Measurements from ENCODE around the gene IYD.

DNA sequence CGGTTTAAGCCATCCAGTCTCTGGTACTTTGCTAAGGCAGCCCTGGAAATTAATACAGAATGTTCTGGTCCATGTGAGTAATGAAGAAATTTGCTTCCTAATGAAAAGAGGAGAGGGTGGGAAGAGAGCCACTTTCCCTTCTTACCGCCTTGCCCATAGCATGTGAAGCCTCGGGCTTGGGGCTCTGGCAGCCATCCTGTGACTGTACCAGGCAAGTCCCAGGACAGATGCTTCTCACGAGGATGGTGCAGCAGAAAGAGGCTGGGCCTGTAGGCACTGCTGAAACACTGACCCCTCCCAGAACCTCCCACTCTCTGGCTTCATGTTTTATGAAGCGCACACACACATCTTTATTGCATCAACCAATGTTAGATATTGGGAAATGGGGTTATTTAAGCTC is 74.8 kb downstream of the IYD start:
- TF ChIP-seq, protein P1, sequence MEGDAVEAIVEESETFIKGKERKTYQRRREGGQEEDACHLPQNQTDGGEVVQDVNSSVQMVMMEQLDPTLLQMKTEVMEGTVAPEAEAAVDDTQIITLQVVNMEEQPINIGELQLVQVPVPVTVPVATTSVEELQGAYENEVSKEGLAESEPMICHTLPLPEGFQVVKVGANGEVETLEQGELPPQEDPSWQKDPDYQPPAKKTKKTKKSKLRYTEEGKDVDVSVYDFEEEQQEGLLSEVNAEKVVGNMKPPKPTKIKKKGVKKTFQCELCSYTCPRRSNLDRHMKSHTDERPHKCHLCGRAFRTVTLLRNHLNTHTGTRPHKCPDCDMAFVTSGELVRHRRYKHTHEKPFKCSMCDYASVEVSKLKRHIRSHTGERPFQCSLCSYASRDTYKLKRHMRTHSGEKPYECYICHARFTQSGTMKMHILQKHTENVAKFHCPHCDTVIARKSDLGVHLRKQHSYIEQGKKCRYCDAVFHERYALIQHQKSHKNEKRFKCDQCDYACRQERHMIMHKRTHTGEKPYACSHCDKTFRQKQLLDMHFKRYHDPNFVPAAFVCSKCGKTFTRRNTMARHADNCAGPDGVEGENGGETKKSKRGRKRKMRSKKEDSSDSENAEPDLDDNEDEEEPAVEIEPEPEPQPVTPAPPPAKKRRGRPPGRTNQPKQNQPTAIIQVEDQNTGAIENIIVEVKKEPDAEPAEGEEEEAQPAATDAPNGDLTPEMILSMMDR (IDR thresholded peaks at IDR 0.05; ENCODE audit: low read depth, low read length), result no peak
- TF ChIP-seq EZH2phosphoT487 (IDR thresholded peaks at IDR 0.05; ENCODE audit: low read depth), result no peak

Measured in OCI-LY3 (cell line).